Middle frontal gyrus (tissue), 1 donor: ENCODE measurements around the gene LONRF2.
A peak's percentile ranks its signal among the peaks of the same experiment; 100 is the strongest.
"Not testable (repeated sequence)": the region's sequence is repeated elsewhere in the genome, so short reads cannot be mapped to it uniquely, and the experiment has no call there.

Source experiments
- DNase-seq: peaks from one replicate; pipeline ENCODE4 v3.0.0-alpha.2; 2015; ENCODE audit warnings: low spot score; ENCODE audit errors: extremely low spot score

Gene LONRF2

GRCh38 chr2:100321866-100322820, at the start of gene LONRF2:
Gene LONRF2, minus strand, starts transcription at chr2:100322501. Its CDS starts 408 bp downstream, at chr2:100322093.
- DNase-seq = peak; percentile 43

GRCh38 chr2:100367163-100367562, 44.9 kb upstream of the LONRF2 start:
- no peak for DNase-seq

- no peak for DNase-seq
Measured at GRCh38 chr2:100365434-100365833, 43.1 kb upstream of the LONRF2 start.

GRCh38 chr2:100362269-100362668, 40.0 kb upstream of the LONRF2 start:
- DNase-seq = not testable (repeated sequence)

GRCh38 chr2:100359576-100359975, 37.3 kb upstream of the LONRF2 start:
- no peak for DNase-seq

GRCh38 chr2:100358554-100358953, 36.3 kb upstream of the LONRF2 start:
- DNase-seq = no peak

GRCh38 chr2:100352521-100352920, 30.2 kb upstream of the LONRF2 start:
- DNase-seq = no peak

- DNase-seq = no peak
Measured at GRCh38 chr2:100350661-100351185, 28.4 kb upstream of the LONRF2 start.

GRCh38 chr2:100345144-100345543, 22.8 kb upstream of the LONRF2 start:
- DNase-seq = not testable (repeated sequence)

GRCh38 chr2:100344433-100344832, 22.1 kb upstream of the LONRF2 start:
- DNase-seq = no peak

- not testable (repeated sequence) for DNase-seq
Measured at GRCh38 chr2:100342466-100342865, 20.2 kb upstream of the LONRF2 start.

GRCh38 chr2:100339823-100340222, 17.5 kb upstream of the LONRF2 start:
- DNase-seq = no peak

GRCh38 chr2:100334929-100335328, 12.6 kb upstream of the LONRF2 start:
- no peak for DNase-seq

- DNase-seq = no peak
Measured at GRCh38 chr2:100327742-100328141, 5.4 kb upstream of the LONRF2 start.

- DNase-seq = no peak
Measured at GRCh38 chr2:100321179-100321865, 979 bp downstream of the LONRF2 start.

- no peak for DNase-seq
Measured at GRCh38 chr2:100320547-100321178, 1.6 kb downstream of the LONRF2 start.

- DNase-seq = no peak
Measured at GRCh38 chr2:100317634-100318033, 4.7 kb downstream of the LONRF2 start.

GRCh38 chr2:100309973-100310719, 12.2 kb downstream of the LONRF2 start:
- no peak for DNase-seq

- no peak for DNase-seq
Measured at GRCh38 chr2:100309311-100309710, 13.0 kb downstream of the LONRF2 start.

- no peak for DNase-seq
Measured at GRCh38 chr2:100303744-100304143, 18.6 kb downstream of the LONRF2 start.

- DNase-seq = no peak
Measured at GRCh38 chr2:100302585-100302892, 19.8 kb downstream of the LONRF2 start.
